Trophoblast cell (in vitro differentiated cells and primary cell): ENCODE results near the gene CDKL1.
"Not testable (repeated sequence)": the region's sequence is repeated elsewhere in the genome, so short reads cannot be mapped to it uniquely, and the experiment has no call there.

Experiments
- DNase-seq, 2 donors: peaks; one replicate each; pipeline ENCODE4 v3.0.0-alpha.2; 2016
- H2AFZ ChIP-seq: 2 replicates; pipeline ENCODE4 v1.6.1; 2013; ENCODE audit warnings: low read length, moderate library complexity, mild to moderate bottlenecking; ENCODE audit not compliant: insufficient read depth, poor library complexity
- H2AK5ac ChIP-seq: 2 replicates; pipeline ENCODE4 v1.6.1; 2013; ENCODE audit warnings: mild to moderate bottlenecking, low read length
- H2BK120ac ChIP-seq: 2 replicates; pipeline ENCODE4 v1.6.1; 2013; ENCODE audit warnings: low read length, mild to moderate bottlenecking, moderate library complexity; ENCODE audit not compliant: insufficient read depth, poor library complexity
- H2BK12ac ChIP-seq: 2 replicates; pipeline ENCODE4 v1.6.1; 2013; ENCODE audit warnings: mild to moderate bottlenecking, low read length, moderate library complexity
- H2BK5ac ChIP-seq: 2 replicates; pipeline ENCODE4 v1.6.1; 2013; ENCODE audit warnings: low read length, low read depth, moderate library complexity, mild to moderate bottlenecking; ENCODE audit not compliant: poor library complexity
- H3K14ac ChIP-seq: 2 replicates; pipeline ENCODE4 v1.6.1; 2013; ENCODE audit warnings: mild to moderate bottlenecking, low read length
- H3K18ac ChIP-seq: 2 replicates; pipeline ENCODE4 v1.6.1; 2013; ENCODE audit warnings: mild to moderate bottlenecking, low read length
- H3K23ac ChIP-seq: 2 replicates; pipeline ENCODE4 v1.6.1; 2013; ENCODE audit warnings: low read length
- H3K27ac ChIP-seq: 2 replicates; pipeline ENCODE4 v1.5.1; 2013; ENCODE audit warnings: low read depth, mild to moderate bottlenecking, inconsistent platforms, low read length, moderate library complexity
- H3K27me3 ChIP-seq: 2 replicates; pipeline ENCODE4 v1.6.1; 2013; ENCODE audit warnings: inconsistent platforms, mild to moderate bottlenecking, low read length, moderate library complexity; ENCODE audit not compliant: insufficient read depth
- H3K36me3 ChIP-seq, 2 experiments: 1 replicate in 1 of 2; 2 replicates in 1 of 2; pipeline ENCODE4 v1.6.1; 2013; ENCODE audit warnings: low read length in 2 of 2, mild to moderate bottlenecking in 2 of 2, moderate library complexity in 1 of 2; ENCODE audit not compliant: insufficient read depth in 2 of 2, control insufficient read depth in 1 of 2
- H3K4ac ChIP-seq: 2 replicates; pipeline ENCODE4 v1.6.1; 2013; ENCODE audit warnings: low read depth, mild to moderate bottlenecking, low read length, moderate library complexity
- H3K4me1 ChIP-seq, 2 experiments: 1 replicate in 1 of 2; 2 replicates in 1 of 2; pipeline ENCODE4 v1.6.1; 2013; ENCODE audit warnings: low read length in 2 of 2, mild to moderate bottlenecking in 2 of 2, moderate library complexity in 1 of 2; ENCODE audit not compliant: insufficient read depth in 2 of 2, control insufficient read depth in 1 of 2
- H3K4me2 ChIP-seq: 2 replicates; pipeline ENCODE4 v1.6.1; 2013; ENCODE audit warnings: inconsistent platforms, mild to moderate bottlenecking, low read length, moderate library complexity
- H3K4me3 ChIP-seq: 2 replicates; pipeline ENCODE4 v1.5.1; 2013; ENCODE audit warnings: mild to moderate bottlenecking, low read depth, low read length, inconsistent platforms
- H3K79me1 ChIP-seq: one replicate; pipeline ENCODE4 v1.6.1; 2013; ENCODE audit warnings: low read length
- H3K79me2 ChIP-seq: 2 replicates; pipeline ENCODE4 v1.6.1; 2013; ENCODE audit warnings: low read length, mild to moderate bottlenecking; ENCODE audit not compliant: control insufficient read depth, insufficient read depth, poor library complexity
- H3K9ac ChIP-seq: 2 replicates; pipeline ENCODE4 v1.6.1; 2013; ENCODE audit warnings: mild to moderate bottlenecking, low read length
- H3K9me3 ChIP-seq: 2 replicates; pipeline ENCODE4 v1.6.1; 2013; ENCODE audit warnings: low read depth, mild to moderate bottlenecking, control low read depth, inconsistent platforms, low read length; ENCODE audit not compliant: insufficient read depth
- H4K12ac ChIP-seq: 2 replicates; pipeline ENCODE4 v1.6.1; 2013; ENCODE audit warnings: low read depth, mild to moderate bottlenecking, low read length, moderate library complexity
- H4K8ac ChIP-seq: 2 replicates; pipeline ENCODE4 v1.6.1; 2013; ENCODE audit warnings: low read depth, mild to moderate bottlenecking, low read length, moderate library complexity
- H4K91ac ChIP-seq: one replicate; pipeline ENCODE4 v1.6.1; 2013; ENCODE audit warnings: low read depth, mild to moderate bottlenecking, low read length, moderate library complexity
- WGBS: extraction: QIAGEN DNeasy Blood & Tissue Kit; methylation state at CpG from one replicate; pipeline ENCODE4 v1.1.7; 2013; ENCODE audit warnings: missing lambda C conversion rate; ENCODE audit not compliant: insufficient read length, insufficient coverage; ENCODE audit errors: extremely low coverage; 5-methylcytosine and 5-hydroxymethylcytosine counted together

CDKL1 gene

DNA sequence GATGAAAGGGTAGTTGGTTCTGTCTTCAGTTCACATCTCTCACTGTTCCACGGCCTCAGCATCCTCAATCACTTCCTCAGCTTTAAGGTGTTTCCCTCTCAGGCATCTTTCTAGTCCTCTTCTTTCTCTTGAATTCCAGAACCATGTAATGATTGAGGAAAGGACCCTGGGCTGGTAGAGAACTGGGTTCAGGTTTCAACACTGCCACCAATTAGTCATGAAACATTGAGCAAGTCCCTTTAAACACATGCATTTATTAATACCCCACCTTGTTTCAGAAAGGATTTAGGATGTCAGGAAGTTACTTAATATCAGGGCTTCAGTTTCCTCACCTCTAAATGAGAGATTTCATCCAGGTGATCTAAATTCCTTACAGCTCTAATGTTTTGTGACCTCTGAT is 77.4 kb downstream of the CDKL1 start:
- peak in 1 of 2 donors; percentile 31 for DNase-seq
- no peak overlapping the region for H2BK5ac ChIP-seq
- WGBS: no CpG with 5 or more reads among the region's 1 CpG

DNA sequence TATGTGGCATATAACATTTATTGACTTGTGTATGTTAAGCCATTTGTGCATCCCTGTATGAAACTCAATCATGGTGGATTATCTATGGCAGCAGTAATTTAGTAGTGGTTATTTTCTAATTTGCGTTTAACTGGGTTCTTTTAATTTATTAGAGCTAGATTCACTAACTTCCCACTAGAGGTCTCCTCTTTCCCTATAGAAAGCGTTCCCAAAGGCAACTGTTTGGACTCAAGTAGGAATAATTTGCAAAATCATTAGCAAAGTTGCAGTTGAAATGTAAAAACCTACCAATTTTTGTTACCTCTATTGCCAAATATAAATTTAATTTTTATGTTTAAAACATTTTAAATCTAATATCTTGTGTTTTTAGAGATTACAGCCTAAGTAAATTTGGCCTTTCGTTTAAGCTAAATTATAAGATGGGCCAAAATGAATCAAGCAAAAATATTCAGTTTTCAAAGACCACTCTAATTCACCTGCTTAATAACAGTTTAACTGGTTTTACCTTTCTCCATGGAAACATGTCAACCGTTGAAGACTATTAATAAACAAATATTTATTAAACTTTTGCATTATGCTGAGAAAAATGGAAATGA is 78.6 kb downstream of the CDKL1 start:
- DNase-seq: peak in 1 of 2 donors; percentile 42
- Histone ChIP-seq H3K79me1 (no peaks in the 10 kb centered on the region), H3K4me3 (no peak overlapping the region), H3K23ac (no peak overlapping the region), H3K4ac (no peak overlapping the region), H3K14ac (no peak overlapping the region), H2AK5ac (no peak overlapping the region), H3K9me3 (peaks cover 1% of the 10 kb centered on the region), H3K27me3 (no peaks in the 10 kb centered on the region), H2BK5ac (no peak overlapping the region), H3K79me2 (no peaks in the 10 kb centered on the region), H4K12ac (no peak overlapping the region), H3K9ac (no peak overlapping the region), H2AFZ (no peak overlapping the region), H3K27ac (no peak overlapping the region), H3K36me3 (peaks cover 4 to 5% of the 10 kb centered on the region in 2 experiments), H3K18ac (no peak overlapping the region), H3K4me2 (no peak overlapping the region), H2BK120ac (no peak overlapping the region), H3K4me1 (peaks cover 0 to 2% of the 10 kb centered on the region in 2 experiments), H4K91ac (no peak overlapping the region), H2BK12ac (no peak overlapping the region), H4K8ac (no peak overlapping the region)
- no CpG with 5 or more reads among the region's 4 CpGs for WGBS

More for the DNA sequence above, 77.4 kb downstream of the CDKL1 start:
- Histone ChIP-seq H3K27ac (no peak overlapping the region), H3K79me2 (no peaks in the 10 kb centered on the region), H2BK120ac (no peak overlapping the region), H3K9me3 (peaks cover 1% of the 10 kb centered on the region), H3K36me3 (peaks cover 4 to 7% of the 10 kb centered on the region in 2 experiments), H3K23ac (no peak overlapping the region), H4K8ac (no peak overlapping the region), H2AK5ac (no peak overlapping the region), H3K79me1 (no peaks in the 10 kb centered on the region), H3K14ac (no peak overlapping the region), H3K9ac (no peak overlapping the region), H3K4me3 (no peak overlapping the region), H4K91ac (no peak overlapping the region), H3K4me1 (peaks cover 0 to 2% of the 10 kb centered on the region in 2 experiments), H4K12ac (no peak overlapping the region), H3K4me2 (no peak overlapping the region), H3K18ac (no peak overlapping the region), H3K27me3 (no peaks in the 10 kb centered on the region), H2AFZ (no peak overlapping the region), H2BK12ac (no peak overlapping the region), H3K4ac (no peak overlapping the region)

DNA sequence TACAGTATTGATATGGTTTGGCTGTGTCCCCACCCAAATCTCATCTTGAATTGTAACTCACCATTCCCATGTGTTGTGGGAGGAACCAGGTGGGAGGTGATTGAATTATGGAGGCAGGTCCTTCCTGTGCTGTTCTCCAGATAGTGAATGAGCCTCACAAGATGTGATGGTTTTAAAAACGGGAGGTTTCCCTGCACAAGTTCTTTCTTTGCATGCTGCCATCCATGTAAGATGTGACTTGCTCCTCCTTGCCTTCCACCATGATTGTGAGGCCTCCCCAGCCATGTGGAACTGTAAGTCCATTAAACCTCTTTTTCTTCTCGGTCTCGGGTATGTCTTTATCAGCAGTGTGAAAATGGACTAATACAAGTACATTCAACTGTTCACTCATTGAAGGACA is 82.6 kb downstream of the CDKL1 start:
- H3K27me3 ChIP-seq, H3K4ac ChIP-seq, H3K23ac ChIP-seq, H4K8ac ChIP-seq, H3K27ac ChIP-seq, H3K14ac ChIP-seq, H3K9me3 ChIP-seq, H4K12ac ChIP-seq, H2AFZ ChIP-seq, H2AK5ac ChIP-seq, H3K4me1 ChIP-seq, H3K36me3 ChIP-seq, H3K9ac ChIP-seq, H4K91ac ChIP-seq, H3K18ac ChIP-seq, H3K4me3 ChIP-seq, DNase-seq, H3K79me2 ChIP-seq, H2BK5ac ChIP-seq, H2BK120ac ChIP-seq, H3K79me1 ChIP-seq, H2BK12ac ChIP-seq, H3K4me2 ChIP-seq: not testable (repeated sequence)
- no CpG with 5 or more reads among the region's 3 CpGs for WGBS

DNA sequence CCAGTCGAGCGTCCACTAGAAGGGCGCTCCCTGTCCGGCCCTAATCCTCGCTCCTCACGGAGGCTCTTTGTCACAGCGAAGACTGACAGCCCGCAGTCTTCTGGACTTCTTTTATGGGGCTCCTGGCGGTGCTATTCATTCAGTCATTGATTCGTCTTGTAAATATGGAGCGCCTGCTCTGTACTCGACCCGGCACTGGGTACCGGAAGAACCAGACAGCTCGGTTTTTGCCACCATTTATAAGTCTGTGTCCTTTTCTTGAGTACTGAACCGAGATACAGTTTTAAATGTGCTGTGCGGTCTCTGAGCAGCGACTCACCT is 84.0 kb downstream of the CDKL1 start:
- peak overlapping the region; percentile 81 for H3K18ac ChIP-seq
- H3K79me1 ChIP-seq: peaks cover 7% of the 10 kb centered on the region
- H3K4ac ChIP-seq: no peak overlapping the region
- H2BK12ac ChIP-seq: no peak overlapping the region
- H3K4me2 ChIP-seq: peak overlapping the region; percentile 68
- H3K4me1 ChIP-seq: peaks cover 0 to 4% of the 10 kb centered on the region in 2 experiments
- H3K79me2 ChIP-seq: peaks cover 10% of the 10 kb centered on the region
- H3K9ac ChIP-seq: peak overlapping the region; percentile 28
- H2BK120ac ChIP-seq: peak overlapping the region; percentile 73
- peak overlapping the region; percentile 93 for H2AFZ ChIP-seq
- H3K27me3 ChIP-seq: no peaks in the 10 kb centered on the region
- peak overlapping the region; percentile 68 for H2BK5ac ChIP-seq
- H3K27ac ChIP-seq: no peak overlapping the region
- WGBS: no CpG with 5 or more reads among the region's 18 CpGs
- DNase-seq: peak in 1 of 2 donors; percentile 37
- H3K36me3 ChIP-seq: peaks cover 3 to 4% of the 10 kb centered on the region in 2 experiments
- H3K14ac ChIP-seq: peak overlapping the region; percentile 91
- H2AK5ac ChIP-seq: no peak overlapping the region
- H3K4me3 ChIP-seq: peak overlapping the region; percentile 68
- peak overlapping the region; percentile 92 for H4K8ac ChIP-seq
- peaks cover 1% of the 10 kb centered on the region for H3K9me3 ChIP-seq
- no peak overlapping the region for H3K23ac ChIP-seq
- H4K91ac ChIP-seq: peak overlapping the region; percentile 33
- peak overlapping the region; percentile 63 for H4K12ac ChIP-seq
